Osteoblast (primary cell): Measurements from ENCODE around the gene ELOVL5. TPM values are rescaled to one million over a fixed set of nuclear protein-coding genes. Genes with fewer than 3 reads are reported as not detected.

Experiments used
- DNase-seq: peaks from one replicate; pipeline ENCODE4 v3.0.0; 2011; ENCODE audit warnings: low spot score, mixed read lengths; ENCODE audit not compliant: insufficient read length; ENCODE audit errors: missing footprints
- H2AFZ ChIP-seq: 2 replicates; pipeline ENCODE4 v1.6.0; 2011; ENCODE audit warnings: mild to moderate bottlenecking, low read length
- H3K27ac ChIP-seq: 2 replicates; pipeline ENCODE4 v1.5.1; 2011; ENCODE audit warnings: mild to moderate bottlenecking, low read depth, low read length, moderate library complexity
- H3K27me3 ChIP-seq: 2 replicates; pipeline ENCODE4 v1.6.0; 2012; ENCODE audit warnings: mild to moderate bottlenecking, control low read depth, inconsistent platforms, low read length, moderate library complexity; ENCODE audit not compliant: insufficient read depth
- H3K36me3 ChIP-seq: 2 replicates; pipeline ENCODE4 v1.5.1; 2011; ENCODE audit warnings: mild to moderate bottlenecking, low read length, control low read depth, moderate library complexity; ENCODE audit not compliant: insufficient read depth
- H3K4me1 ChIP-seq: 2 replicates; pipeline ENCODE4 v1.5.1; 2011; ENCODE audit warnings: mild to moderate bottlenecking, low read length, control low read depth, moderate library complexity; ENCODE audit not compliant: insufficient read depth
- H3K4me2 ChIP-seq: 2 replicates; pipeline ENCODE4 v1.6.0; 2011; ENCODE audit warnings: mild to moderate bottlenecking, low read length; ENCODE audit not compliant: insufficient read depth
- H3K4me3 ChIP-seq: fragments of 200-600 bp; sonication (generic); 3 replicates; pipeline ENCODE4 v1.5.1; 2012; ENCODE audit warnings: mild to moderate bottlenecking, low read length, inconsistent platforms; ENCODE audit not compliant: insufficient read depth
- H3K79me2 ChIP-seq: 2 replicates; pipeline ENCODE4 v1.6.0; 2012; ENCODE audit warnings: mild to moderate bottlenecking, low read length, control low read depth, inconsistent platforms; ENCODE audit not compliant: insufficient read depth
- H3K9me3 ChIP-seq: 2 replicates; pipeline ENCODE4 v1.5.1; 2011; ENCODE audit warnings: low read depth, low read length, control low read depth
- H4K20me1 ChIP-seq: 2 replicates; pipeline ENCODE4 v1.6.0; 2012; ENCODE audit warnings: mild to moderate bottlenecking, low read length, control low read depth; ENCODE audit not compliant: insufficient read depth
- total RNA-seq: library from RNA; depleted of rRNA; stranded (reverse); fragments of >200 nt; gene quantifications from 2 replicates; pipeline ENCODE4 v1.2.3, GENCODE V29; 2012
- TF ChIP-seq, protein P1 (sequence below): IDR thresholded peaks from 2 replicates; pipeline ENCODE4 v1.5.1; 2011; ENCODE audit warnings: mild to moderate bottlenecking, low read depth, low read length, moderate library complexity; ENCODE audit errors: extremely low read depth

ELOVL5 gene
- total RNA-seq, 1 donor: 75.3 TPM

DNA sequence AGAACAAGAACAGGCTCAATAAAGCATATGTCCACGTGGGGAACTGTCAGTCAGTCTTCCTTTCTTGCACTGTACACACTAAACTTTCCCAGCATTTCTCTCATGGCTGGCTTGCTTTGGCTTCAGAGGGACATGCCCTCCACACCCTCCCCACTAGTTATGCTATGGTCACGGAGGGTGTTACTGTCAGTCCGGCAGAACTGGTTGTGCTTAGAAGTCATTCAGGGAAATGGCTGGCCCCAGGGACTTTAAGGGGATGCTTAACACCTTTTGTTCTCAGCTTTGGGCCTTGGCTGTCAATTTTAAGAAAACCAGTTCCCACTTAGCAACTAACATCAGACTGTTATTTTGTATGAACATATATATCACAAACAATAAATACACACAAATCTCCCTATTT is 55.1 kb downstream of the ELOVL5 start:
- Histone ChIP-seq H2AFZ (no peak overlapping the region), H3K4me2 (no peak overlapping the region), H3K79me2 (peaks cover 22% of the 10 kb centered on the region), H3K36me3 (peaks cover 12% of the 10 kb centered on the region), H3K4me1 (peaks cover 5% of the 10 kb centered on the region), H3K27me3 (no peaks in the 10 kb centered on the region), H3K4me3 (no peak overlapping the region), H4K20me1 (no peaks in the 10 kb centered on the region), H3K27ac (no peak overlapping the region), H3K9me3 (no peaks in the 10 kb centered on the region)
- DNase-seq: no peak
- TF ChIP-seq, protein P1, sequence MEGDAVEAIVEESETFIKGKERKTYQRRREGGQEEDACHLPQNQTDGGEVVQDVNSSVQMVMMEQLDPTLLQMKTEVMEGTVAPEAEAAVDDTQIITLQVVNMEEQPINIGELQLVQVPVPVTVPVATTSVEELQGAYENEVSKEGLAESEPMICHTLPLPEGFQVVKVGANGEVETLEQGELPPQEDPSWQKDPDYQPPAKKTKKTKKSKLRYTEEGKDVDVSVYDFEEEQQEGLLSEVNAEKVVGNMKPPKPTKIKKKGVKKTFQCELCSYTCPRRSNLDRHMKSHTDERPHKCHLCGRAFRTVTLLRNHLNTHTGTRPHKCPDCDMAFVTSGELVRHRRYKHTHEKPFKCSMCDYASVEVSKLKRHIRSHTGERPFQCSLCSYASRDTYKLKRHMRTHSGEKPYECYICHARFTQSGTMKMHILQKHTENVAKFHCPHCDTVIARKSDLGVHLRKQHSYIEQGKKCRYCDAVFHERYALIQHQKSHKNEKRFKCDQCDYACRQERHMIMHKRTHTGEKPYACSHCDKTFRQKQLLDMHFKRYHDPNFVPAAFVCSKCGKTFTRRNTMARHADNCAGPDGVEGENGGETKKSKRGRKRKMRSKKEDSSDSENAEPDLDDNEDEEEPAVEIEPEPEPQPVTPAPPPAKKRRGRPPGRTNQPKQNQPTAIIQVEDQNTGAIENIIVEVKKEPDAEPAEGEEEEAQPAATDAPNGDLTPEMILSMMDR: no peak

DNA sequence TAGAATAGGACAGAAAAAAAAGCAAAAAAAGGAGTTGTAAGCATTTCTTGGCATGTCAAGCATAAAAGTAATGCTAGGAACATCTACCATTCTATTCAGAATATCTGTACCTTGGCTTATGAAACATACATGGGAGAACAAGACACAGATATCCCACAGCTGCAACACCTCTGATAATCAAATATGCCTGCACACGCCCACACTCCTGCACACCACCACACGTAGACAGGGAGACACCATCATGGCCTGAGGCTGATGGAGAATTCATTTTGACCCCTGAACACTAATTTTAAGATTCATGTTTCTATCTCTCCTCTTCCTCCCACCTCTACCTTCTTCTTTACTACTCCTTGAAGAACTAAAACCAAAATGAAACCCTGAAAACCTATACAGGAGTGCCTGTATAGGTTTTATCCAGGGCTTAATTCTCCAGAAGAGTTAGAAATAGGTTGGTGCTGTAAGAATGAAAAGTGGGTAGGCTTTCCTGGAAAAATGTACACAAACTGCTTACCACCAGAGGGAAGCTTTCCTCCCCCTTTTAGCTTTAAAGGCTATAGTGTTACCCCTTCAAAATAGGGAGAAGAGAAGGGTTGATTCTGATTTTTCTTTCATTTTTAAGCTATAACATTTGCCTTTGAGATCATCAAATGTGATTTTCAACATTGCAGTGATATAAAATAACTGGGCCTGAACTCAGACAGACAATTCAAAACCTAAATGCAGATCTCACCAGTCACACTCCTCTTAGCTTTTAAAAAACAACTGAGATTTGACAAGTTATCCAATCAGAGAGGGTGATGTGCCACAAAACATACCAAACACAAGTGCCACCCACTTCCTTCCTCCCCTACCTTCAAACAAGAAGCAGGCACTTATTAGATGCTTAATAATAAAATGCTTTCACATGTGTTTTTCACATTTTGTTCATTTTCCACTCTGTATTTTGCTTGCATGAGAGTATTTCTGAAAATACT is 57.9 kb downstream of the ELOVL5 start:
- no peak for DNase-seq
- no peak overlapping the region for H3K27ac ChIP-seq
- H2AFZ ChIP-seq: no peak overlapping the region
- H3K4me2 ChIP-seq: no peak overlapping the region
- H3K27me3 ChIP-seq: no peaks in the 10 kb centered on the region
- H3K4me1 ChIP-seq: peaks cover 5% of the 10 kb centered on the region
- H4K20me1 ChIP-seq: no peaks in the 10 kb centered on the region
- H3K36me3 ChIP-seq: peaks cover 12% of the 10 kb centered on the region
- TF ChIP-seq, protein P1: no peak
- no peaks in the 10 kb centered on the region for H3K9me3 ChIP-seq
- H3K4me3 ChIP-seq: no peak overlapping the region
- peaks cover 1% of the 10 kb centered on the region for H3K79me2 ChIP-seq

DNA sequence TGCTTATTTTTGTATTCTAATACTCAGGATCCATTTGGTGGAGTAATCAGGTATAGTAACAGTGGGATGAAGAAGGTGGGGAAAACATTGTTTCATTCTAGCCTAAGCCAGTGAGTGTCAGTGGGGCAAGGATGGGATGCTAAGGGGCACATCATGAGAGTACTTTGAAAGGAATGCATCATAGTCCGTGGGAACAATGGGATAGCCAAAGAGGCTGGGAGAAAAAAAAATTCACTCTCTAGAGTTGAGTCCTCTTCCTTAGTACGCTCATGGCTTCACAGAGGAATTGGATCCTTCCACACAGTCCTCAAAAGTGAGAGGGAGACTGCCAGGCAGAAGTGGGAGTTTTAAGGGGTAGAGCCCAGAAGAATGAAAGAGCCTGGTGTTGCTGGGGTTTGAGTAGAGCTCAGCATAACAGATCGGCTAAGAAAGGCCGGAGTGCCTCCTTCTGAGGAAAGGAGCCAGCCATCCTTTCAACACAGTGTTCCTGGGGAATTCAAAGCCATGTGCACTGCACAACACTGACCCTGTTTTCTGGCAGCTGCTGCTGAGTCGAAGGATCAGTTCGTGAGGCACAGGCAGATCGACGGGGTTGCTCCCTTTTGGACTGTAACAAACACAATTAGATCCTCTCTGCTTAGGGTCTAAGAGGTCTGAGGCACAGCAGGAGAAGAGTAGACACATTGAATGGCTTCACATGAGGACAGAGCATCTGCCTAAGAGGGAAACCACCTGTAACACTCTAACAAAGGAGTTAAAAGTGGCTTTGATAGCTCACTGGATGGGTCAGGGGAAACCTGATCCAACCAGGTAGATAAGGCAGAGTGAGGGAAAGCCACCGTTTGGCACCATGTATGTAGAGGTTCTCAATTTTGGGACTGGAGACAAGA is 61.2 kb downstream of the ELOVL5 start:
- TF ChIP-seq, protein P1: no peak
- Histone ChIP-seq H2AFZ (no peak overlapping the region), H3K27ac (peak overlapping the region; percentile 9)

More for the DNA sequence above, 61.2 kb downstream of the ELOVL5 start:
- H3K4me1 ChIP-seq: peaks cover 6% of the 10 kb centered on the region
- H3K4me3 ChIP-seq: no peak overlapping the region
- peaks cover 5% of the 10 kb centered on the region for H3K36me3 ChIP-seq
- no peak for DNase-seq
- peaks cover 3% of the 10 kb centered on the region for H3K79me2 ChIP-seq
- no peaks in the 10 kb centered on the region for H4K20me1 ChIP-seq
- no peaks in the 10 kb centered on the region for H3K9me3 ChIP-seq
- H3K4me2 ChIP-seq: no peak overlapping the region
- H3K27me3 ChIP-seq: no peaks in the 10 kb centered on the region
